WTC11 (cell line): ENCODE data around the gene HMCN1. TPM values are rescaled to one million over a fixed set of nuclear protein-coding genes. Genes with fewer than 3 reads are reported as not detected.
A peak's percentile ranks its signal among the peaks of the same experiment; 100 is the strongest.

Experiments
- ATAC-seq: fragments of 200-7000 bp; cut with Tn5 transposase; 2 replicates; pipeline ENCODE4 v1.10.0; 2021; ENCODE audit warnings: mild to moderate bottlenecking, moderate library complexity
- CTCF ChIA-PET: fragments of 300-600 bp; sonication (Branson Sonifier 250); formaldehyde crosslinking; loops from one replicate; lab custom pipeline; 2021; ENCODE audit warnings: antibody characterized with exemption; lab: Charles Lee
- POLR2A ChIA-PET: fragments of 350-600 bp; sonication (Branson Sonifier 250); formaldehyde crosslinking; loops from one replicate; lab custom pipeline; 2021; ENCODE audit warnings: antibody characterized with exemption; lab: Charles Lee
- DNase-seq: peaks from one replicate; pipeline ENCODE4 v3.0.0; 2021; ENCODE audit warnings: low spot score
- H3K27ac Mint-ChIP-seq: 2 replicates; pipeline ENCODE4 v1.8.0; 2021; ENCODE audit warnings: mixed read lengths
- H3K27me3 Mint-ChIP-seq: 2 replicates; pipeline ENCODE4 v1.8.0; 2021; ENCODE audit warnings: low read depth, mild to moderate bottlenecking, moderate library complexity, mixed read lengths
- H3K36me3 Mint-ChIP-seq: 2 replicates; pipeline ENCODE4 v1.8.0; 2021; ENCODE audit warnings: mixed read lengths
- H3K4me1 Mint-ChIP-seq: 2 replicates; pipeline ENCODE4 v1.8.0; 2022; ENCODE audit warnings: mixed read lengths
- H3K4me3 Mint-ChIP-seq: 2 replicates; pipeline ENCODE4 v1.8.0; 2021; ENCODE audit warnings: mild to moderate bottlenecking, moderate library complexity, mixed read lengths
- H3K9me3 Mint-ChIP-seq: 2 replicates; pipeline ENCODE4 v1.8.0; 2021; ENCODE audit warnings: mixed read lengths
- CDX4 ChIP-seq: fragments of 250-450 bp; sonication (Bioruptor Pico); IDR thresholded peaks from 2 replicates; pipeline ENCODE4 v1.9.0; 2021; ENCODE audit warnings: moderate library complexity, mild to moderate bottlenecking, inconsistent platforms, borderline replicate concordance
- CREB1 ChIP-seq: sonication (generic); formaldehyde crosslinking; IDR thresholded peaks from 2 replicates; pipeline ENCODE4 v1.8.0; 2023; ENCODE audit warnings: mild to moderate bottlenecking, missing genetic modification reagents
- FOXK1 ChIP-seq: sonication (generic); formaldehyde crosslinking; IDR thresholded peaks from 2 replicates; pipeline ENCODE4 v1.8.0; 2022; ENCODE audit warnings: mild to moderate bottlenecking, moderate library complexity, missing genetic modification reagents
- HMGA2 ChIP-seq: fragments of 250-450 bp; sonication (Bioruptor Pico); IDR thresholded peaks from 2 replicates; pipeline ENCODE4 v1.4.0; 2021; ENCODE audit warnings: mild to moderate bottlenecking, moderate library complexity
- HMGXB4 ChIP-seq: sonication (generic); formaldehyde crosslinking; IDR thresholded peaks from 2 replicates; pipeline ENCODE4 v1.8.1; 2023; ENCODE audit warnings: mild to moderate bottlenecking, moderate library complexity, missing genetic modification reagents
- IRF2 ChIP-seq: sonication (generic); formaldehyde crosslinking; IDR thresholded peaks from 2 replicates; pipeline ENCODE4 v1.8.0; 2022; ENCODE audit warnings: low read depth, missing genetic modification reagents, borderline replicate concordance
- JAZF1 ChIP-seq: fragments of 250-450 bp; sonication (Bioruptor Pico); IDR thresholded peaks from 2 replicates; pipeline ENCODE4 v1.9.0; 2021; ENCODE audit warnings: moderate library complexity, mild to moderate bottlenecking, inconsistent platforms
- NFATC4 ChIP-seq: fragments of 250-450 bp; sonication (Bioruptor Pico); IDR thresholded peaks from 2 replicates; pipeline ENCODE4 v1.9.0; 2021; ENCODE audit warnings: mild to moderate bottlenecking
- NR1H2 ChIP-seq: sonication (generic); formaldehyde crosslinking; IDR thresholded peaks from 2 replicates; pipeline ENCODE4 v1.9.0; 2021; ENCODE audit warnings: mild to moderate bottlenecking, moderate library complexity, missing genetic modification reagents
- NR3C1 ChIP-seq: sonication (generic); formaldehyde crosslinking; conservative IDR thresholded peaks from 2 replicates; pipeline ENCODE4 v1.8.1; 2023; ENCODE audit warnings: low read depth, mild to moderate bottlenecking, missing genetic modification reagents
- SMAD3 ChIP-seq: sonication (generic); formaldehyde crosslinking; IDR thresholded peaks from 2 replicates; pipeline ENCODE4 v1.8.0; 2022; ENCODE audit warnings: missing genetic modification reagents, mild to moderate bottlenecking, borderline replicate concordance
- SMAD4 ChIP-seq: sonication (generic); formaldehyde crosslinking; IDR thresholded peaks from 2 replicates; pipeline ENCODE4 v1.8.0; 2022; ENCODE audit warnings: mild to moderate bottlenecking, missing genetic modification reagents
- SOX15 ChIP-seq: fragments of 250-450 bp; sonication (Bioruptor Pico); IDR thresholded peaks from 2 replicates; pipeline ENCODE4 v1.9.0; 2021; ENCODE audit warnings: mild to moderate bottlenecking
- SP1 ChIP-seq: sonication (generic); formaldehyde crosslinking; conservative IDR thresholded peaks from 2 replicates; pipeline ENCODE4 v1.8.1; 2022; ENCODE audit warnings: missing genetic modification reagents
- TCF7 ChIP-seq: sonication (generic); formaldehyde crosslinking; IDR thresholded peaks from 2 replicates; pipeline ENCODE4 v1.8.0; 2022; ENCODE audit warnings: mild to moderate bottlenecking, low read depth, missing genetic modification reagents, moderate library complexity
- TEAD4 ChIP-seq: sonication (generic); formaldehyde crosslinking; IDR thresholded peaks from 2 replicates; pipeline ENCODE4 v1.8.0; 2022; ENCODE audit warnings: mild to moderate bottlenecking, missing genetic modification reagents
- ZNF121 ChIP-seq: sonication (generic); formaldehyde crosslinking; IDR thresholded peaks from 2 replicates; pipeline ENCODE4 v1.8.0; 2023; ENCODE audit warnings: missing genetic modification reagents
- ZNF425 ChIP-seq: fragments of 250-450 bp; sonication (Bioruptor Pico); conservative IDR thresholded peaks from 2 replicates; pipeline ENCODE4 v1.9.0; 2021; ENCODE audit warnings: mild to moderate bottlenecking
- ZNF512 ChIP-seq: sonication (generic); formaldehyde crosslinking; IDR thresholded peaks from 2 replicates; pipeline ENCODE4 v1.8.1; 2022; ENCODE audit warnings: missing genetic modification reagents, borderline replicate concordance
- total RNA-seq: library from RNA; stranded (reverse); gene quantifications from 3 replicates; pipeline ENCODE4 v1.2.3, GENCODE V29; 2021
- TF ChIP-seq, protein P1 (sequence below): sonication (generic); formaldehyde crosslinking; IDR thresholded peaks from 2 replicates; pipeline ENCODE4 v1.8.0; 2023; ENCODE audit warnings: missing genetic modification reagents, mild to moderate bottlenecking, borderline replicate concordance

The HMCN1 gene
- total RNA-seq, 1 experiment from 2014 or later, result 5.6 TPM

DNA sequence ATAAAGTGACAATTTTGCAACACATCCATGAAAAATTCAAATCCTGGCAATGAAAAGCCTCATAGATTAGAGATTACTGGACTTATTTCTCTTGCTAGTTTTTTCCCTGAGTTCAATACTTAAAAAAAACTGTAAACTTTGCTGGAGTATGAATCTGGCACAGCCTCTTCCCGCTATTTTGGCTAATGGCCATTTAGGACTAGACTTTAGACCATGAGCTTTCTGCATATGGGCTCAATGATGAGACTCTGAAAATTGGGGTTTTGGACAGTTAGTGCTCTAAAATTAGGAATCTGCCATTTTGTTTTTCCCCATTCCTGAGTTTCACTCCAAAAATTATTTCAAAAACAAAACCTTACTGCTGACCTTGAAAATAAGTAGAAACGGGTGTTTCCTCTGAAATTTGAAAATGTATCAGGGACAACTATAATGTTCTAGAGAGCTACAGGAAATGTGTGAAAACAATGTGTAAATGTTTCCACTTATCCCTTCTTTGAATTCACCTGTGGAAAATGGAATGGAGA is 137.5 kb downstream of the HMCN1 start:
- no peak overlapping the region for H3K4me3 Mint-ChIP-seq
- H3K9me3 Mint-ChIP-seq, result 0 out of 2 replicates have a peak, but pooled peaks cover 4% of the 10 kb centered on the region
- CTCF ChIA-PET, result no interaction called here
- H3K27ac Mint-ChIP-seq, result peak overlapping the region; percentile 61
- ATAC-seq, result no peak
- no peak for DNase-seq
- POLR2A ChIA-PET, result no interaction called here
- TF ChIP-seq ZNF121, result no peak
- no peak for TF ChIP-seq SP1 (CRISPR knock-in tag)
- no peak for TF ChIP-seq CDX4 (CRISPR knock-in tag)
- no peak for TF ChIP-seq JAZF1 (CRISPR knock-in tag)
- no peak for TF ChIP-seq SMAD4 (CRISPR knock-in tag)
- no peaks in the 10 kb centered on the region for H3K27me3 Mint-ChIP-seq
- peaks cover 11% of the 10 kb centered on the region for H3K4me1 Mint-ChIP-seq
- peaks cover 2% of the 10 kb centered on the region; the same call in 1 of the 2 replicates for H3K36me3 Mint-ChIP-seq

DNA sequence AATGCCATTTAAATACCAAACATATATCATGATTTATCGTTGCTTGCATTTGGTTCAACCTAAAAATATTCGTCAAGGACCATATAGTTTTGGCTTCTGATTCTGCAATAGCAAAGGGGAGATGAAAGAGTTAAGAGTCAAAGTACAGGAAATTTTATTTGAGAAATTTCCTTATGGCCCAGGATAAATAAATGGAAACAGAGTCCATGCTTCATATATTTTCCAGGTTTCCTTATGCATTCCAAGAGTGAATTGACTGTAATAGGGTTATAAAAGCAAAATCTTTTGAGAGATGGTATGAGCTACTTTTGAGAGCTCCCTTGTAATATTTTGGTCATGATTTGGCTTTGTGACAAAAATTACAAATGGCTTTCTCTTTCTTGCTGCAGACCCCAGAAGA is 140.1 kb downstream of the HMCN1 start:
- TF ChIP-seq JAZF1 (CRISPR knock-in tag) (no peak), FOXK1 (CRISPR knock-in tag) (no peak), NR1H2 (no peak), SOX15 (CRISPR knock-in tag) (no peak), HMGA2 (CRISPR knock-in tag) (no peak), ZNF425 (CRISPR knock-in tag) (no peak), NFATC4 (CRISPR knock-in tag) (no peak), TCF7 (no peak)
- H3K4me1 Mint-ChIP-seq, result peaks cover 20% of the 10 kb centered on the region
- no peaks in the 10 kb centered on the region for H3K27me3 Mint-ChIP-seq
- no peaks in the 10 kb centered on the region for H3K36me3 Mint-ChIP-seq
- DNase-seq, result no peak
- ChIA-PET CTCF (no interaction called here), POLR2A (no interaction called here)
- H3K4me3 Mint-ChIP-seq, result no peak overlapping the region
- H3K27ac Mint-ChIP-seq, result no peak overlapping the region
- H3K9me3 Mint-ChIP-seq, result no peaks in the 10 kb centered on the region
- no peak for ATAC-seq

- ATAC-seq (no peak), DNase-seq (no peak)
- Mint-ChIP-seq H3K4me1 (peaks cover 9% of the 10 kb centered on the region), H3K27me3 (no peaks in the 10 kb centered on the region), H3K4me3 (no peak overlapping the region), H3K9me3 (no peaks in the 10 kb centered on the region; the same call in 1 of the 2 replicates), H3K36me3 (no peaks in the 10 kb centered on the region), H3K27ac (no peak overlapping the region)
- TF ChIP-seq NFATC4 (CRISPR knock-in tag) (no peak), HMGXB4 (no peak), CREB1 (CRISPR knock-in tag) (no peak), ZNF512 (CRISPR knock-in tag) (no peak), ZNF121 (no peak), TEAD4 (CRISPR knock-in tag) (no peak), IRF2 (CRISPR knock-in tag) (no peak), NR3C1 (no peak), SMAD3 (CRISPR knock-in tag) (no peak)
- TF ChIP-seq, protein P1, sequence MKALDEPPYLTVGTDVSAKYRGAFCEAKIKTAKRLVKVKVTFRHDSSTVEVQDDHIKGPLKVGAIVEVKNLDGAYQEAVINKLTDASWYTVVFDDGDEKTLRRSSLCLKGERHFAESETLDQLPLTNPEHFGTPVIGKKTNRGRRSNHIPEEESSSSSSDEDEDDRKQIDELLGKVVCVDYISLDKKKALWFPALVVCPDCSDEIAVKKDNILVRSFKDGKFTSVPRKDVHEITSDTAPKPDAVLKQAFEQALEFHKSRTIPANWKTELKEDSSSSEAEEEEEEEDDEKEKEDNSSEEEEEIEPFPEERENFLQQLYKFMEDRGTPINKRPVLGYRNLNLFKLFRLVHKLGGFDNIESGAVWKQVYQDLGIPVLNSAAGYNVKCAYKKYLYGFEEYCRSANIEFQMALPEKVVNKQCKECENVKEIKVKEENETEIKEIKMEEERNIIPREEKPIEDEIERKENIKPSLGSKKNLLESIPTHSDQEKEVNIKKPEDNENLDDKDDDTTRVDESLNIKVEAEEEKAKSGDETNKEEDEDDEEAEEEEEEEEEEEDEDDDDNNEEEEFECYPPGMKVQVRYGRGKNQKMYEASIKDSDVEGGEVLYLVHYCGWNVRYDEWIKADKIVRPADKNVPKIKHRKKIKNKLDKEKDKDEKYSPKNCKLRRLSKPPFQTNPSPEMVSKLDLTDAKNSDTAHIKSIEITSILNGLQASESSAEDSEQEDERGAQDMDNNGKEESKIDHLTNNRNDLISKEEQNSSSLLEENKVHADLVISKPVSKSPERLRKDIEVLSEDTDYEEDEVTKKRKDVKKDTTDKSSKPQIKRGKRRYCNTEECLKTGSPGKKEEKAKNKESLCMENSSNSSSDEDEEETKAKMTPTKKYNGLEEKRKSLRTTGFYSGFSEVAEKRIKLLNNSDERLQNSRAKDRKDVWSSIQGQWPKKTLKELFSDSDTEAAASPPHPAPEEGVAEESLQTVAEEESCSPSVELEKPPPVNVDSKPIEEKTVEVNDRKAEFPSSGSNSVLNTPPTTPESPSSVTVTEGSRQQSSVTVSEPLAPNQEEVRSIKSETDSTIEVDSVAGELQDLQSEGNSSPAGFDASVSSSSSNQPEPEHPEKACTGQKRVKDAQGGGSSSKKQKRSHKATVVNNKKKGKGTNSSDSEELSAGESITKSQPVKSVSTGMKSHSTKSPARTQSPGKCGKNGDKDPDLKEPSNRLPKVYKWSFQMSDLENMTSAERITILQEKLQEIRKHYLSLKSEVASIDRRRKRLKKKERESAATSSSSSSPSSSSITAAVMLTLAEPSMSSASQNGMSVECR, result no peak
- ChIA-PET POLR2A (interaction anchor here (0.6 kb wide), 1 partner anchor 22 kb away, joined by 3 read pairs; no protein-coding TSS in a partner anchor), CTCF (no interaction called here)
Measured at GRCh38 chr1:185880330-185880729, 146.1 kb downstream of the HMCN1 start.
